ENCODE results near the gene CCDC106. TPM values are rescaled to one million over a fixed set of nuclear protein-coding genes. Genes with fewer than 3 reads are reported as not detected.

Gene CCDC106
- total and polyA plus RNA-seq, 4 donors = 7.2 to 19.0 (median 10.5) TPM

- DNase-seq (no peak), ATAC-seq (ENCODE audit: low FRiP score) (no peak)
- Histone ChIP-seq H3K36me3 (ENCODE audit: control insufficient read depth in 1 of 2, insufficient read depth in 2 of 2, low read length in 1 of 2) (no peaks in the 10 kb centered on the region), H3K9me3 (ENCODE audit: control insufficient read depth, low read length) (no peaks in the 10 kb centered on the region), H3K4me1 (ENCODE audit: control insufficient read depth in 1 of 2, insufficient read depth in 2 of 2, low read length in 2 of 2) (peaks cover 0 to 3% of the 10 kb centered on the region in 2 donors), H3K27ac (ENCODE audit: low read depth in 1 of 2, low read length in 2 of 2) (no peak overlapping the region), H3K27me3 (ENCODE audit: control insufficient read depth in 1 of 2, insufficient read depth in 2 of 2, low read length in 1 of 2) (no peaks in the 10 kb centered on the region), H3K4me3 (ENCODE audit: low read length in 2 of 2) (no peak overlapping the region)
- 88% methylated on average over 28 of the region's 28 CpGs for WGBS, 2 donors
- intact Hi-C loops (cut with DNase I) = no loop called here
Measured at GRCh38 chr19:55644842-55645511, 3.0 kb upstream of the CCDC106 start.

GRCh38 chr19:55645512-55645881 is 2.5 kb upstream of the CCDC106 start:
- intact Hi-C loops (cut with DNase I) = no loop called here
- DNase-seq = no peak
- H3K36me3 ChIP-seq (ENCODE audit: control insufficient read depth in 1 of 2, insufficient read depth in 2 of 2, low read length in 1 of 2) = no peaks in the 10 kb centered on the region
- H3K27me3 ChIP-seq (ENCODE audit: control insufficient read depth in 1 of 2, insufficient read depth in 2 of 2, low read length in 1 of 2) = no peaks in the 10 kb centered on the region
- no peak overlapping the region for H3K27ac ChIP-seq (ENCODE audit: low read depth in 1 of 2, low read length in 2 of 2)
- no peak overlapping the region for H3K4me3 ChIP-seq (ENCODE audit: low read length in 2 of 2)
- H3K4me1 ChIP-seq (ENCODE audit: control insufficient read depth in 1 of 2, insufficient read depth in 2 of 2, low read length in 2 of 2) = peaks cover 0 to 3% of the 10 kb centered on the region in 2 donors
- H3K9me3 ChIP-seq (ENCODE audit: control insufficient read depth, low read length) = no peaks in the 10 kb centered on the region
- WGBS, 2 donors = 61 to 63% methylated on average over 5 of the region's 5 CpGs
- no peak for ATAC-seq (ENCODE audit: low FRiP score)

- intact Hi-C loops (cut with DNase I) = no loop called here
- Histone ChIP-seq H3K9me3 (ENCODE audit: control insufficient read depth, low read length) (no peaks in the 10 kb centered on the region), H3K27ac (ENCODE audit: low read depth in 1 of 2, low read length in 2 of 2) (no peak overlapping the region), H3K27me3 (ENCODE audit: control insufficient read depth in 1 of 2, insufficient read depth in 2 of 2, low read length in 1 of 2) (no peaks in the 10 kb centered on the region), H3K4me3 (ENCODE audit: low read length in 2 of 2) (peak overlapping the region in 1 of 2 donors; percentile 74), H3K4me1 (ENCODE audit: control insufficient read depth in 1 of 2, insufficient read depth in 2 of 2, low read length in 2 of 2) (peaks cover 0 to 3% of the 10 kb centered on the region in 2 donors), H3K36me3 (ENCODE audit: control insufficient read depth in 1 of 2, insufficient read depth in 2 of 2, low read length in 1 of 2) (no peaks in the 10 kb centered on the region)
- 40 to 42% methylated on average over 14 of the region's 14 CpGs for WGBS, 2 donors
- no peak for DNase-seq
- no peak for ATAC-seq (ENCODE audit: low FRiP score)
Measured at GRCh38 chr19:55646889-55647731, 902 bp upstream of the CCDC106 start.

- no peaks in the 10 kb centered on the region for H3K4me1 ChIP-seq (ENCODE audit: control insufficient read depth in 1 of 2, insufficient read depth in 2 of 2, low read length in 2 of 2)
- 29 to 31% methylated on average over 25 of the region's 25 CpGs for WGBS, 2 donors
- intact Hi-C loops (cut with DNase I) = no loop called here
- no peaks in the 10 kb centered on the region for H3K27me3 ChIP-seq (ENCODE audit: control insufficient read depth in 1 of 2, insufficient read depth in 2 of 2, low read length in 1 of 2)
- DNase-seq = no peak
- no peaks in the 10 kb centered on the region for H3K9me3 ChIP-seq (ENCODE audit: control insufficient read depth, low read length)
- H3K4me3 ChIP-seq (ENCODE audit: low read length in 2 of 2) = peak overlapping the region; percentile 55 to 74
- H3K27ac ChIP-seq (ENCODE audit: low read depth in 1 of 2, low read length in 2 of 2) = peak overlapping the region in 1 of 2 donors; percentile 4
- no peak for ATAC-seq (ENCODE audit: low FRiP score)
- H3K36me3 ChIP-seq (ENCODE audit: control insufficient read depth in 1 of 2, insufficient read depth in 2 of 2, low read length in 1 of 2) = no peaks in the 10 kb centered on the region
Measured at GRCh38 chr19:55648585-55649267, 714 bp downstream of the CCDC106 start.

- Histone ChIP-seq H3K36me3 (ENCODE audit: control insufficient read depth in 1 of 2, insufficient read depth in 2 of 2, low read length in 1 of 2) (no peaks in the 10 kb centered on the region), H3K27me3 (ENCODE audit: control insufficient read depth in 1 of 2, insufficient read depth in 2 of 2, low read length in 1 of 2) (no peaks in the 10 kb centered on the region), H3K9me3 (ENCODE audit: control insufficient read depth, low read length) (no peaks in the 10 kb centered on the region), H3K27ac (ENCODE audit: low read depth in 1 of 2, low read length in 2 of 2) (no peak overlapping the region), H3K4me1 (ENCODE audit: control insufficient read depth in 1 of 2, insufficient read depth in 2 of 2, low read length in 2 of 2) (no peaks in the 10 kb centered on the region), H3K4me3 (ENCODE audit: low read length in 2 of 2) (no peak overlapping the region)
- no peak for DNase-seq
- intact Hi-C loops (cut with DNase I) = loop anchor here in 1 of 2 donors (10.0 kb wide), 1 partner anchor 475 kb away; the partner anchor contains the start of gene ZNF787
- no peak for ATAC-seq (ENCODE audit: low FRiP score)
- 85 to 87% methylated on average over 17 of the region's 17 CpGs for WGBS, 2 donors
Measured at GRCh38 chr19:55649268-55650125, 1.5 kb downstream of the CCDC106 start.

GRCh38 chr19:55650126-55650557 is 2.1 kb downstream of the CCDC106 start:
- intact Hi-C loops (cut with DNase I) = loop anchor here in 1 of 2 donors (10.0 kb wide), 1 partner anchor 475 kb away; the partner anchor contains the start of gene ZNF787
- Histone ChIP-seq H3K4me3 (ENCODE audit: low read length in 2 of 2) (no peak overlapping the region), H3K9me3 (ENCODE audit: control insufficient read depth, low read length) (no peaks in the 10 kb centered on the region), H3K27me3 (ENCODE audit: control insufficient read depth in 1 of 2, insufficient read depth in 2 of 2, low read length in 1 of 2) (no peaks in the 10 kb centered on the region), H3K36me3 (ENCODE audit: control insufficient read depth in 1 of 2, insufficient read depth in 2 of 2, low read length in 1 of 2) (no peaks in the 10 kb centered on the region), H3K4me1 (ENCODE audit: control insufficient read depth in 1 of 2, insufficient read depth in 2 of 2, low read length in 2 of 2) (no peaks in the 10 kb centered on the region), H3K27ac (ENCODE audit: low read depth in 1 of 2, low read length in 2 of 2) (no peak overlapping the region)
- DNase-seq (no peak), ATAC-seq (ENCODE audit: low FRiP score) (no peak)
- WGBS, 2 donors = 82 to 84% methylated on average over 4 of the region's 4 CpGs

GRCh38 chr19:55650602-55651230 is 2.7 kb downstream of the CCDC106 start:
- Histone ChIP-seq H3K36me3 (ENCODE audit: control insufficient read depth in 1 of 2, insufficient read depth in 2 of 2, low read length in 1 of 2) (no peaks in the 10 kb centered on the region), H3K27ac (ENCODE audit: low read depth in 1 of 2, low read length in 2 of 2) (no peak overlapping the region), H3K9me3 (ENCODE audit: control insufficient read depth, low read length) (no peaks in the 10 kb centered on the region), H3K4me3 (ENCODE audit: low read length in 2 of 2) (no peak overlapping the region), H3K4me1 (ENCODE audit: control insufficient read depth in 1 of 2, insufficient read depth in 2 of 2, low read length in 2 of 2) (no peaks in the 10 kb centered on the region), H3K27me3 (ENCODE audit: control insufficient read depth in 1 of 2, insufficient read depth in 2 of 2, low read length in 1 of 2) (no peaks in the 10 kb centered on the region)
- ATAC-seq (ENCODE audit: low FRiP score) (no peak), DNase-seq (no peak)
- 85 to 90% methylated on average over 17 of the region's 17 CpGs for WGBS, 2 donors
- intact Hi-C loops (cut with DNase I) = loop anchor here in 1 of 2 donors (10.0 kb wide), 1 partner anchor 474 kb away; the partner anchor contains the start of gene ZNF787

Data from aorta (tissue), 5 donors.